Measurements from ENCODE around the gene SLC25A4.

The SLC25A4 gene

GRCh38 chr4:185122681-185123345 is 20.3 kb upstream of the SLC25A4 start:
- no peak for DNase-seq

- DNase-seq: no peak
Observed at GRCh38 chr4:185124006-185124405, 19.1 kb upstream of the SLC25A4 start.

GRCh38 chr4:185127021-185127925 is 15.8 kb upstream of the SLC25A4 start:
- DNase-seq: peak; percentile 17

- DNase-seq: peak; percentile 38
Observed at GRCh38 chr4:185128272-185129119, 14.6 kb upstream of the SLC25A4 start.

GRCh38 chr4:185134307-185134869 is 8.7 kb upstream of the SLC25A4 start:
- peak; percentile 12 for DNase-seq

GRCh38 chr4:185137233-185137925 is 5.7 kb upstream of the SLC25A4 start:
- no peak for DNase-seq

GRCh38 chr4:185138161-185138560 is 4.9 kb upstream of the SLC25A4 start:
- no peak for DNase-seq

GRCh38 chr4:185139736-185140135 is 3.3 kb upstream of the SLC25A4 start:
- DNase-seq: no peak

- no peak for DNase-seq
Observed at GRCh38 chr4:185141777-185142176, 1.3 kb upstream of the SLC25A4 start.

- DNase-seq: peak; percentile 43
Observed at GRCh38 chr4:185142564-185142911, 528 bp upstream of the SLC25A4 start.

GRCh38 chr4:185143601-185143969 is 519 bp downstream of the SLC25A4 start:
- peak; percentile 20 for DNase-seq

- no peak for DNase-seq
Observed at GRCh38 chr4:185144601-185145240, 1.7 kb downstream of the SLC25A4 start.

- DNase-seq: no peak
Observed at GRCh38 chr4:185145572-185145971, 2.5 kb downstream of the SLC25A4 start.

GRCh38 chr4:185149392-185149791 is 6.3 kb downstream of the SLC25A4 start:
- no peak for DNase-seq

- DNase-seq: no peak
Observed at GRCh38 chr4:185151296-185151695, 8.2 kb downstream of the SLC25A4 start.

- no peak for DNase-seq
Observed at GRCh38 chr4:185165605-185166063, 22.6 kb downstream of the SLC25A4 start.

GRCh38 chr4:185167234-185167633 is 24.2 kb downstream of the SLC25A4 start:
- no peak for DNase-seq

GRCh38 chr4:185171373-185172071 is 28.5 kb downstream of the SLC25A4 start:
- no peak for DNase-seq

GRCh38 chr4:185179488-185179887 is 36.4 kb downstream of the SLC25A4 start:
- no peak for DNase-seq

GRCh38 chr4:185182239-185182638 is 39.2 kb downstream of the SLC25A4 start:
- no peak for DNase-seq

GRCh38 chr4:185183622-185184281 is 40.7 kb downstream of the SLC25A4 start:
- peak; percentile 73 for DNase-seq

Measured in NCI-H146 (cell line).